HG02852 (cell line): Measurements from ENCODE around the gene SLC7A6.

Source experiments
- ATAC-seq: cut with Tn5 transposase; IDR thresholded peaks from one replicate; pipeline ENCODE4 v1.9.1; 2021; ENCODE audit warnings: mild to moderate bottlenecking, moderate library complexity; ENCODE audit not compliant: unreplicated experiment

Gene SLC7A6

GRCh38 chr16:68339214-68339613 lies 74.9 kb downstream of the SLC7A6 start:
- no peak for ATAC-seq

- ATAC-seq: no peak
Measured at GRCh38 chr16:68342620-68343019, 78.3 kb downstream of the SLC7A6 start.

GRCh38 chr16:68343137-68343536 lies 78.8 kb downstream of the SLC7A6 start:
- no peak for ATAC-seq

- no peak for ATAC-seq
Measured at GRCh38 chr16:68344252-68344651, 79.9 kb downstream of the SLC7A6 start.

- no peak for ATAC-seq
Measured at GRCh38 chr16:68345351-68345810, 81.1 kb downstream of the SLC7A6 start.

GRCh38 chr16:68345958-68346635 lies 81.8 kb downstream of the SLC7A6 start:
- ATAC-seq: no peak

GRCh38 chr16:68346892-68347480 lies 82.7 kb downstream of the SLC7A6 start:
- ATAC-seq: no peak

- ATAC-seq: no peak
Measured at GRCh38 chr16:68347605-68348004, 83.3 kb downstream of the SLC7A6 start.

GRCh38 chr16:68348639-68349445 lies 84.5 kb downstream of the SLC7A6 start:
- no peak for ATAC-seq

GRCh38 chr16:68349838-68350410 lies 85.6 kb downstream of the SLC7A6 start:
- ATAC-seq: no peak

- no peak for ATAC-seq
Measured at GRCh38 chr16:68350813-68351350, 86.6 kb downstream of the SLC7A6 start.
